Measurements from ENCODE around the gene CBFA2T2.
"Not testable (repeated sequence)": the region's sequence is repeated elsewhere in the genome, so short reads cannot be mapped to it uniquely, and the experiment has no call there.

Gene CBFA2T2

GRCh38 chr20:33584976-33585375, 95.1 kb downstream of the CBFA2T2 start:
- DNase-seq (ENCODE audit: low read depth), result no peak
- TF ChIP-seq CTCF (IDR thresholded peaks at IDR 0.05; ENCODE audit: low read length, missing control alignments), result no peak
- H3K4me3 ChIP-seq (replicated peaks; ENCODE audit: low read depth, low read length), result no peak overlapping the region

GRCh38 chr20:33585413-33585812, 95.5 kb downstream of the CBFA2T2 start:
- TF ChIP-seq CTCF (IDR thresholded peaks at IDR 0.05; ENCODE audit: low read length, missing control alignments), result no peak
- no peak overlapping the region for H3K4me3 ChIP-seq (replicated peaks; ENCODE audit: low read depth, low read length)
- DNase-seq (ENCODE audit: low read depth), result no peak

- DNase-seq (ENCODE audit: low read depth), result no peak
- H3K4me3 ChIP-seq (replicated peaks; ENCODE audit: low read depth, low read length), result no peak overlapping the region
- TF ChIP-seq CTCF (IDR thresholded peaks at IDR 0.05; ENCODE audit: low read length, missing control alignments), result no peak
Observed at GRCh38 chr20:33589059-33589458, 99.2 kb downstream of the CBFA2T2 start.

GRCh38 chr20:33591901-33592300, 102.0 kb downstream of the CBFA2T2 start:
- DNase-seq (ENCODE audit: low read depth); H3K4me3 ChIP-seq (replicated peaks; ENCODE audit: low read depth, low read length): not testable (repeated sequence)

- no peak for TF ChIP-seq CTCF (IDR thresholded peaks at IDR 0.05; ENCODE audit: low read length, missing control alignments)
- DNase-seq (ENCODE audit: low read depth), result no peak
- H3K4me3 ChIP-seq (replicated peaks; ENCODE audit: low read depth, low read length), result no peak overlapping the region
Observed at GRCh38 chr20:33594743-33595142, 104.8 kb downstream of the CBFA2T2 start.

- TF ChIP-seq CTCF (IDR thresholded peaks at IDR 0.05; ENCODE audit: low read length, missing control alignments), result no peak
- H3K4me3 ChIP-seq (replicated peaks; ENCODE audit: low read depth, low read length), result no peak overlapping the region
- no peak for DNase-seq (ENCODE audit: low read depth)
Observed at GRCh38 chr20:33600414-33600813, 110.5 kb downstream of the CBFA2T2 start.

GRCh38 chr20:33600981-33601380, 111.1 kb downstream of the CBFA2T2 start:
- no peak overlapping the region for H3K4me3 ChIP-seq (replicated peaks; ENCODE audit: low read depth, low read length)
- no peak for TF ChIP-seq CTCF (IDR thresholded peaks at IDR 0.05; ENCODE audit: low read length, missing control alignments)
- DNase-seq (ENCODE audit: low read depth), result no peak

GRCh38 chr20:33601861-33602260, 112.0 kb downstream of the CBFA2T2 start:
- no peak overlapping the region for H3K4me3 ChIP-seq (replicated peaks; ENCODE audit: low read depth, low read length)
- DNase-seq (ENCODE audit: low read depth), result no peak
- no peak for TF ChIP-seq CTCF (IDR thresholded peaks at IDR 0.05; ENCODE audit: low read length, missing control alignments)
